LNCaP clone FGC (cell line): ENCODE measurements around the gene TBC1D16.

Experiments used
- DNase-seq: peaks from one replicate; pipeline ENCODE4 v3.0.0-alpha.2; 2011; ENCODE audit warnings: low read depth
- H3K4me3 ChIP-seq: 2 replicates; pipeline ENCODE4 v1.5.1; 2011; ENCODE audit warnings: mild to moderate bottlenecking, low read depth, low read length, control low read depth
- CTCF ChIP-seq: IDR thresholded peaks from 2 replicates; pipeline ENCODE4 v1.5.1; 2012; ENCODE audit warnings: mild to moderate bottlenecking; ENCODE audit not compliant: control insufficient read depth, insufficient read depth; ENCODE audit errors: extremely low read depth

Gene TBC1D16

GRCh38 chr17:79935197-79935885, 100.3 kb downstream of the TBC1D16 start:
- DNase-seq, result no peak
- H3K4me3 ChIP-seq, result no peak overlapping the region
- TF ChIP-seq CTCF, result no peak

- TF ChIP-seq CTCF, result no peak
- DNase-seq, result no peak
- H3K4me3 ChIP-seq, result no peak overlapping the region
These were observed 101.1 kb downstream of the TBC1D16 start for GRCh38 chr17:79934653-79934970.

- DNase-seq, result no peak
- no peak overlapping the region for H3K4me3 ChIP-seq
- no peak for TF ChIP-seq CTCF
These were observed 101.6 kb downstream of the TBC1D16 start for GRCh38 chr17:79933863-79934652.

- no peak for DNase-seq
- no peak for TF ChIP-seq CTCF
These were observed 103.0 kb downstream of the TBC1D16 start for GRCh38 chr17:79932451-79933306.

GRCh38 chr17:79931817-79932309, 103.8 kb downstream of the TBC1D16 start:
- no peak for TF ChIP-seq CTCF
- H3K4me3 ChIP-seq, result no peak overlapping the region
- no peak for DNase-seq

More at GRCh38 chr17:79932451-79933306, 103.0 kb downstream of the TBC1D16 start:
- no peak overlapping the region for H3K4me3 ChIP-seq

GRCh38 chr17:79930877-79931816, 104.5 kb downstream of the TBC1D16 start:
- H3K4me3 ChIP-seq, result no peak overlapping the region
- DNase-seq, result no peak

More at GRCh38 chr17:79930877-79931816, 104.5 kb downstream of the TBC1D16 start:
- no peak for TF ChIP-seq CTCF
